Stimulated activated CD8-positive, alpha-beta memory T cell treated with anti-CD3 and anti-CD28 coated beads, Interleukin-4, amount 100 ng/mL, for 1 hour (primary cell): ENCODE results near the gene BRD7.

Source experiments
- DNase-seq, 2 donors: peaks; one replicate each; pipeline ENCODE4 v3.0.0-alpha.2; 2020; ENCODE audit warnings: low read depth in 2 of 2, low spot score in 1 of 2

The BRD7 gene

GRCh38 chr16:50390371-50390771 lies 21.6 kb upstream of the BRD7 start:
- no peak for DNase-seq

- DNase-seq = no peak
These were observed 21.1 kb upstream of the BRD7 start for GRCh38 chr16:50389900-50390299.

- no peak for DNase-seq
These were observed 19.7 kb upstream of the BRD7 start for GRCh38 chr16:50388496-50388895.

- DNase-seq = no peak
These were observed 18.0 kb upstream of the BRD7 start for GRCh38 chr16:50386774-50387173.

GRCh38 chr16:50386139-50386538 lies 17.4 kb upstream of the BRD7 start:
- DNase-seq = no peak

GRCh38 chr16:50384500-50385135 lies 15.8 kb upstream of the BRD7 start:
- DNase-seq = no peak

- DNase-seq = no peak
These were observed 13.1 kb upstream of the BRD7 start for GRCh38 chr16:50381679-50382440.

- no peak for DNase-seq
These were observed 9.6 kb upstream of the BRD7 start for GRCh38 chr16:50378417-50378816.

- no peak for DNase-seq
These were observed 8.2 kb upstream of the BRD7 start for GRCh38 chr16:50377001-50377400.

GRCh38 chr16:50373780-50374179 lies 5.0 kb upstream of the BRD7 start:
- DNase-seq = no peak

- no peak for DNase-seq
These were observed 4.5 kb upstream of the BRD7 start for GRCh38 chr16:50373345-50373701.

- DNase-seq = no peak
These were observed 4.0 kb upstream of the BRD7 start for GRCh38 chr16:50372611-50373344.

GRCh38 chr16:50371936-50372595 lies 3.3 kb upstream of the BRD7 start:
- no peak for DNase-seq

GRCh38 chr16:50371036-50371716 lies 2.4 kb upstream of the BRD7 start:
- no peak for DNase-seq

GRCh38 chr16:50369133-50369804 lies 481 bp upstream of the BRD7 start:
- no peak for DNase-seq

GRCh38 chr16:50367777-50368409 lies 895 bp downstream of the BRD7 start:
- no peak for DNase-seq

- no peak for DNase-seq
These were observed 2.8 kb downstream of the BRD7 start for GRCh38 chr16:50365791-50366575.

GRCh38 chr16:50363656-50364055 lies 5.1 kb downstream of the BRD7 start:
- DNase-seq = no peak

- DNase-seq = no peak
These were observed 8.0 kb downstream of the BRD7 start for GRCh38 chr16:50360779-50361178.
